Adrenal gland (tissue), 12 donors: Measurements from ENCODE around the gene PTPRH. TPM values are rescaled to one million over a fixed set of nuclear protein-coding genes. Genes with fewer than 3 reads are reported as not detected.

Experiments
- DNase-seq, 7 donors: peaks; one replicate each; pipeline ENCODE4 v3.0.0-alpha.2; 2019 to 2020
- H3K27ac ChIP-seq, 5 donors: fragments of 200-600 bp; sonication (generic) in 4 of 5; 1 replicate in 3 of 5; 2 replicates in 2 of 5; pipeline versions ENCODE4 v1.5.1 to v1.8.0; 2016 to 2020; ENCODE audit warnings: mild to moderate bottlenecking in 1 of 5
- H3K27me3 ChIP-seq: fragments of 200-600 bp; 2 replicates; pipeline ENCODE4 v1.8.0; 2021
- H3K36me3 ChIP-seq, 2 donors: fragments of 200-600 bp; replicated peaks in 1 of 2; 1 replicate in 1 of 2; 2 replicates in 1 of 2; pipeline versions ENCODE4 v1.5.1 to v1.8.0; 2018 to 2022
- H3K4me1 ChIP-seq, 2 donors: fragments of 200-600 bp; replicated peaks in 1 of 2; 1 replicate in 1 of 2; 2 replicates in 1 of 2; pipeline versions ENCODE4 v1.5.1 to v1.8.0; 2018 to 2021
- H3K4me3 ChIP-seq, 4 donors: fragments of 200-600 bp; sonication (generic) in 3 of 4; one replicate each; pipeline ENCODE4 v1.5.1; 2016 to 2018
- H3K9me3 ChIP-seq, 3 donors: fragments of 200-600 bp; sonication (generic) in 1 of 3; replicated peaks in 1 of 3; 1 replicate in 2 of 3; 2 replicates in 1 of 3; pipeline versions ENCODE4 v1.5.1 to v1.8.0; 2016 to 2021
- POLR2A ChIP-seq, 2 donors: fragments of 450-650 bp; IDR thresholded peaks; one replicate each; pipeline ENCODE4 v1.6.1; 2017; ENCODE audit warnings: antibody characterized with exemption in 2 of 2, mild to moderate bottlenecking in 2 of 2, moderate library complexity in 1 of 2
- WGBS, 4 donors: extraction: QIAGEN DNeasy Blood & Tissue Kit in 2 of 4; methylation state at CpG; one replicate each; pipeline versions ENCODE4 v1.1.5 to v1.1.7; 2013 to 2017; 5-methylcytosine and 5-hydroxymethylcytosine counted together
- intact Hi-C, 2 donors: fragments of 100-400 bp; cut with DNase I; formaldehyde crosslinking; loops; one replicate each; pipeline versions ENCODE4 v1.14.1 to v1.15.0; 2022 to 2023
- polyA plus RNA-seq, 3 donors: library from polyadenylated mRNA; stranded (reverse); fragments of 200-250 nt in 2 of 3; fragments of 350-450 nt in 1 of 3; fragmentation: Illumina TruSeq in 1 of 3; extraction: RNeasy Lipid Tissue Mini Kit (QIAGEN cat#74804) in 1 of 3; gene quantifications; one replicate each; pipeline ENCODE4 v1.2.3, GENCODE V29; 2013 to 2014
- total RNA-seq, 9 donors: library from RNA; depleted of rRNA in 4 of 9; stranded (reverse); fragments of >200 nt in 4 of 9; fragments of 120-200 nt in 1 of 9; fragmentation: NEBNext Ultra II Directional in 1 of 9; extraction: Animal tissue kit (Norgen Biotek cat#: 25700) in 1 of 9; gene quantifications; one replicate each; pipeline versions ENCODE4 v1.1.0 to v1.2.4, GENCODE V29; 2013 to 2023
- TF ChIP-seq, protein P1 (sequence below), 6 experiments: fragments of 450-650 bp in 4 of 6; fragments of 200-600 bp in 2 of 6; sonication (generic) in 1 of 6; IDR thresholded peaks; 1 replicate in 5 of 6; 2 replicates in 1 of 6; pipeline versions ENCODE4 v1.5.1 to v1.8.0; 2016 to 2021; ENCODE audit warnings: antibody characterized with exemption in 6 of 6, mild to moderate bottlenecking in 2 of 6, moderate library complexity in 1 of 6
- donor health status: healthy with polysubstance abuse.
- donor health status: Bipolar disorder and iron deficiency.
- donor health status: DM: yes; HTN: yes; CAD: no.
- donor health status: DM: no; HTN: no; CAD: no.
- donor health status: DM: no; HTN: no; CAD: no.
- donor health status: DM: yes; HTN: yes; CAD: no.

Gene PTPRH
- total and polyA plus RNA-seq, 12 donors: 30.1 to 159 (median 52.9) TPM

DNA sequence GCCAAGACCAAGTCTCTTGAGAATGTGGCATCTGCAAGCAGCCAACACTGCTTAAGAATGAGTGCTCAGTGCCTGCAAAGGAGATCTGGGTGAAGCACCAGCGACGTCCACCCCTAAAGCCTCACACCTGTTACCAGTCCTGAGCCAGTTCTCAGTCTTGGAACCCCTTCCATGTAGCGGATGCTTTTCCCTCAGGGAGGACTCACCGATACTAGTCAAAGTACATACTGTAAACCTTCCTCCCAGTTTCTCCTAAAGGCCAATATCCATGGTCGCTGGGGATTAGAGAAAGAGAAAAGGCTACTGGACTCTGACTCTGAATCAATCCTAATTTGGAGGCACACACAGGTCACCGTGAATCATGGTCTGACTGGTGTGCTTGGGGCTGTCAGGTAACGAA lies 4.2 kb upstream of the PTPRH start:
- WGBS, 4 donors: 79 to 87% (median 82%) methylated on average over 7 of the region's 7 CpGs
- DNase-seq: no peak
- H3K9me3 ChIP-seq: peaks cover 0 to 3% (median 0%) of the 10 kb centered on the region in 3 donors
- peaks cover 8 to 29% of the 10 kb centered on the region in 2 donors for H3K4me1 ChIP-seq
- TF ChIP-seq POLR2A (IDR thresholded peaks at IDR 0.05): no peak
- TF ChIP-seq, protein P1, sequence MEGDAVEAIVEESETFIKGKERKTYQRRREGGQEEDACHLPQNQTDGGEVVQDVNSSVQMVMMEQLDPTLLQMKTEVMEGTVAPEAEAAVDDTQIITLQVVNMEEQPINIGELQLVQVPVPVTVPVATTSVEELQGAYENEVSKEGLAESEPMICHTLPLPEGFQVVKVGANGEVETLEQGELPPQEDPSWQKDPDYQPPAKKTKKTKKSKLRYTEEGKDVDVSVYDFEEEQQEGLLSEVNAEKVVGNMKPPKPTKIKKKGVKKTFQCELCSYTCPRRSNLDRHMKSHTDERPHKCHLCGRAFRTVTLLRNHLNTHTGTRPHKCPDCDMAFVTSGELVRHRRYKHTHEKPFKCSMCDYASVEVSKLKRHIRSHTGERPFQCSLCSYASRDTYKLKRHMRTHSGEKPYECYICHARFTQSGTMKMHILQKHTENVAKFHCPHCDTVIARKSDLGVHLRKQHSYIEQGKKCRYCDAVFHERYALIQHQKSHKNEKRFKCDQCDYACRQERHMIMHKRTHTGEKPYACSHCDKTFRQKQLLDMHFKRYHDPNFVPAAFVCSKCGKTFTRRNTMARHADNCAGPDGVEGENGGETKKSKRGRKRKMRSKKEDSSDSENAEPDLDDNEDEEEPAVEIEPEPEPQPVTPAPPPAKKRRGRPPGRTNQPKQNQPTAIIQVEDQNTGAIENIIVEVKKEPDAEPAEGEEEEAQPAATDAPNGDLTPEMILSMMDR (IDR thresholded peaks at IDR 0.05): no peak
- no peaks in the 10 kb centered on the region for H3K36me3 ChIP-seq
- H3K4me3 ChIP-seq: no peak overlapping the region
- no peaks in the 10 kb centered on the region for H3K27me3 ChIP-seq
- no peak overlapping the region for H3K27ac ChIP-seq
- intact Hi-C loops: no loop called here

DNA sequence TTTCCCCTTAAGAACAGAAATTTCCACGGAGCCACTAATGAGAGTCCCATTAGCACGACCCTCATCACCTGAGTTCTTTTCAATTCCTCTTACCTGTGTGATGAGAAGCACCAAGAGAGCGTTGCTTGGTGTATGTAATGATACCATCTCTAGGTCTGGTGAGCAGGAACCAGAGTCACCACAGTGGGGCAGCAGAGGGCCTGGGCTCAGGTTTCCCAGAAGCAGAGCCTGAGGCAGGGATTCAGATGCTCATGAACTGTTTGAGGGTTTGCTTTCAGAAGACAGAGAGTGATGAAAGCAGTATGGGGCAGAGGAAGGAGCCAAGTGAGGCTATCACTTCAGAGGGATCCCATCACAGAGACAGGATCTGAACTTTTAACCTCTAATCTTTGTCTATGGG lies 3.1 kb upstream of the PTPRH start:
- Histone ChIP-seq H3K9me3 (peaks cover 0 to 3% (median 0%) of the 10 kb centered on the region in 3 donors), H3K27me3 (no peaks in the 10 kb centered on the region), H3K36me3 (no peaks in the 10 kb centered on the region), H3K27ac (no peak overlapping the region), H3K4me3 (no peak overlapping the region), H3K4me1 (peaks cover 8 to 26% of the 10 kb centered on the region in 2 donors)
- WGBS, 4 donors: 80 to 91% (median 88%) methylated on average over 1 to 3 of the region's 3 CpGs
- intact Hi-C loops: no loop called here
- TF ChIP-seq, protein P1 (IDR thresholded peaks at IDR 0.05): peak in 2 of 6 experiments; percentile 13 to 16
- no peak for TF ChIP-seq POLR2A (IDR thresholded peaks at IDR 0.05)
- no peak for DNase-seq

DNA sequence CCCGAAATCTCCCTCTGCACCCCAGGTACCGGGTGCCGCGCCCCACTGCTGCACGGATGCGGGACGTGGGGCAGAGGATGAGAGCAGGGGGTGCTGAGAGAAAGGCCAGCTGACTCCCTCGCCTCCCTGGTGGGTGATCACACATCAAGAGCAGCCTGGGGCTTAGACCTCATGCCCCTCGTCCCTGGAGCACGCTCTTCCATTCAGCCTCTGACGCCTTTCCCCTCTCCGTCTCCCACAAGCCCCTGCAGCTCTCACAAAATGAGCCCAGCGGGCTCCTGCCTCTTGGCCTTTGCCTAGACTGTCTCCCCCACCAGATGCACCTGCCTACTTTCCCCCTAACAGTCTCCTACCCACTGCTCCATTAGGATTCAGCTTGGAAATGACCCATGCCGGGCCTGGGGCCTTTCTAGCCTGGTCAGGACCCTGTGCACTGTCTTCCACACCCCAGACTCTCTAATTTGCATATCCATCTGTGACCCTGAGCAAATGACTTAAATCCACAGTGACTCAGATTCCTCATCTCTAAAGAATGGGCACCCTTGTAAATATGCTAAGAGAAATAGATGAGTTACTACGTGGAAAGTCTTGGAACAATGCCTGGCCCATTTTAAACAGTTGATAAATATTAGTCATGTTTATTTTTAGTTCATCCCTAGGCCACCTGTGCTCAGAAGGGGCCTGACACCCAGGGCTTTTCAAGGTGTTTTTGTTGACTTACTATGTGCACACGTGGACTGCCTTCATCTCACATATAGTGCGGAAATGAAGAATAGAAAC lies 582 bp upstream of the PTPRH start:
- intact Hi-C loops: no loop called here
- H3K4me1 ChIP-seq: peaks cover 8 to 26% of the 10 kb centered on the region in 2 donors
- H3K27me3 ChIP-seq: no peaks in the 10 kb centered on the region
- TF ChIP-seq, protein P1 (IDR thresholded peaks at IDR 0.05): no peak
- peak in 1 of 2 donors; percentile 50 for TF ChIP-seq POLR2A (IDR thresholded peaks at IDR 0.05)
- peak; percentile 72 to 87 (median 80) for DNase-seq
- WGBS, 4 donors: 48 to 63% (median 60%) methylated on average over 9 to 17 of the region's 17 CpGs
- peaks cover 0 to 3% (median 0%) of the 10 kb centered on the region in 3 donors for H3K9me3 ChIP-seq
- H3K4me3 ChIP-seq: no peak overlapping the region
- H3K27ac ChIP-seq: peak overlapping the region; percentile 81 to 95 (median 91)
- H3K36me3 ChIP-seq: no peaks in the 10 kb centered on the region

DNA sequence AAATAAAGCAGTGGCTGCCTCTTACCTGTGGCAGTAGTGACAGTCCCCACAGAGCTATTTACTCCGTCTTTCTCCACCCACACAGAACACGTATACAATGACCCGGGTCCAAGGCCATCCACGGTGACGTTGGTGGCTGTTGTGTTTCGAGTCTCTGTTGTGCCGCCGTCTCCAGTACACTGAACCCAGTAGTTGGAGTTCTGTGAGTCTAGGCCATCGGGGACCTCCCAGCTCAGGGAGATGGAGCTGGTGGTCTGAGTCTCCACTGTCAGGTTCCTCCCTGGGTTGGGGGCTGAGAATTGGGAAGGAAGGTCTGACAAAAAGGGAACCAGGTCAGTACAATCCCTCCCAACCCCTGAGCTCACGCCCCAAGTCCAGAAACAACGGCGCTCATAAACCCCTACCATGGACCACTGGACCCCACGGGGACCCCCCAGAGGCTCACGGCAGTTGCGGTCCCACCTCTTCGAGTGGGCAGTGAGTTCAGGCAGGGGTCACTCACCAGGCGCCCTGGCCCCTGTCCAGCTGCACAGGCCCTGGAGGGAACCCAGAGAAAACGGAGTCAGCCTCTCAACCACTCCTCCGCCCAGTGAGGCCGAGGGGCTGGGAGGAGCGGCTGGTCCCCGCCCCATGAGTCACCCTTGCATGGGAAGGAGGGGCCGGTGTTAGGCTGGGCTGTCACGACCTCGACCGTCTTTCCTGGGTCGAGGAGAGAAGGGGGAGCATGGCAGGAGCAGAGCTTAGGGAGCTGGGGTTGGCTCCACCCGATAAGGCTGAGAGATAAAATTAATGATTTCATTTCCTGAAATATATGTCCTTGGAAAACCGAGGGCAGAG lies 2.4 kb downstream of the PTPRH start:
- Histone ChIP-seq H3K27ac (peak overlapping the region; percentile 81 to 94 (median 86)), H3K36me3 (peaks cover 0 to 7% of the 10 kb centered on the region in 2 donors), H3K4me1 (peaks cover 8 to 26% of the 10 kb centered on the region in 2 donors), H3K9me3 (no peaks in the 10 kb centered on the region), H3K27me3 (no peaks in the 10 kb centered on the region), H3K4me3 (peak overlapping the region in 2 of 4 donors; percentile 23 to 55)
- TF ChIP-seq POLR2A (IDR thresholded peaks at IDR 0.05): peak; percentile 82 to 96
- TF ChIP-seq, protein P1 (IDR thresholded peaks at IDR 0.05): no peak
- DNase-seq: peak; percentile 96 to 99 (median 98)
- WGBS, 4 donors: 13 to 27% (median 20%) methylated on average over 16 to 29 of the region's 29 CpGs
- intact Hi-C loops: no loop called here
